ENCODE data around the gene ZCCHC24. TPM values are rescaled to one million over a fixed set of nuclear protein-coding genes. Genes with fewer than 3 reads are reported as not detected.

Gene ZCCHC24
- total RNA-seq, 4 donors from 2014 or later, result 15.6 to 41.1 (median 22.5) TPM

GRCh38 chr10:79375321-79376077, 69.9 kb downstream of the ZCCHC24 start:
- 73% methylated on average over 6 of the region's 6 CpGs; no CpG with 5 or more reads in 1 of the 2 donors for WGBS, 2 donors (ENCODE audit: low coverage in 1 of 2)
- in situ Hi-C loops (cut with MboI; ENCODE audit: low pct_ligation_motif_present in 1 of 4, low pct_unique_long_range_greater_than_20kb in 1 of 4, low sequenced_read_pairs in 3 of 4), result loop anchor here (5.0 to 10.0 kb wide), 3 partner anchors 89 to 99 kb away; no protein-coding TSS in a partner anchor
- DNase-seq, result no peak
- Histone ChIP-seq H3K27me3 (no peaks in the 10 kb centered on the region), H3K4me3 (no peak overlapping the region), H3K4me1 (peaks cover 14 to 28% (median 20%) of the 10 kb centered on the region in 4 donors), H3K9me3 (no peaks in the 10 kb centered on the region), H3K27ac (no peak overlapping the region), H3K36me3 (no peaks in the 10 kb centered on the region)
- intact Hi-C loops (cut with DNase I; ENCODE audit: low total_unique reads), result loop anchor here (2.0 kb wide), 1 partner anchor 91 kb away; no protein-coding TSS in a partner anchor
- no peak for TF ChIP-seq CTCF (IDR thresholded peaks at IDR 0.05)
- no peak for TF ChIP-seq POLR2AphosphoS5 (IDR thresholded peaks at IDR 0.05)
- no peak for TF ChIP-seq POLR2A (IDR thresholded peaks at IDR 0.05)
- TF ChIP-seq EP300 (IDR thresholded peaks at IDR 0.05; ENCODE audit: low read depth), result no peak

GRCh38 chr10:79374312-79375191, 70.9 kb downstream of the ZCCHC24 start:
- in situ Hi-C loops (cut with MboI; ENCODE audit: low pct_ligation_motif_present in 1 of 4, low pct_unique_long_range_greater_than_20kb in 1 of 4, low sequenced_read_pairs in 3 of 4), result loop anchor here (5.0 to 25.0 kb wide), 4 partner anchors 90 to 838 kb away; partner anchors contain the start of gene ANXA11 (in 1 of the 4)
- no peak for TF ChIP-seq POLR2A (IDR thresholded peaks at IDR 0.05)
- TF ChIP-seq CTCF (IDR thresholded peaks at IDR 0.05), result peak; percentile 95 to 99 (median 97)
- DNase-seq, result peak; percentile 84
- intact Hi-C loops (cut with DNase I; ENCODE audit: low total_unique reads), result loop anchor here (2.0 to 5.0 kb wide), 2 partner anchors 92 to 113 kb away; no protein-coding TSS in a partner anchor
- Histone ChIP-seq H3K4me1 (peaks cover 4 to 18% (median 10%) of the 10 kb centered on the region in 4 donors), H3K9me3 (no peaks in the 10 kb centered on the region), H3K36me3 (no peaks in the 10 kb centered on the region), H3K27me3 (no peaks in the 10 kb centered on the region), H3K4me3 (no peak overlapping the region), H3K27ac (no peak overlapping the region)
- WGBS, 2 donors (ENCODE audit: low coverage in 1 of 2), result 10 to 20% methylated on average over 2 to 7 of the region's 7 CpGs

- no peak for TF ChIP-seq CTCF (IDR thresholded peaks at IDR 0.05)
- TF ChIP-seq POLR2A (IDR thresholded peaks at IDR 0.05), result no peak
- no peak for TF ChIP-seq EP300 (IDR thresholded peaks at IDR 0.05; ENCODE audit: low read depth)
- TF ChIP-seq POLR2AphosphoS5 (IDR thresholded peaks at IDR 0.05), result no peak
- H3K4me3 ChIP-seq, result no peak overlapping the region
- intact Hi-C loops (cut with DNase I; ENCODE audit: low total_unique reads) (loop anchor here (5.0 kb wide), 1 partner anchor 114 kb away; no protein-coding TSS in a partner anchor), in situ Hi-C loops (cut with MboI; ENCODE audit: low pct_ligation_motif_present in 1 of 4, low pct_unique_long_range_greater_than_20kb in 1 of 4, low sequenced_read_pairs in 3 of 4) (loop anchor here in 3 of 4 donors (10.0 to 25.0 kb wide), 3 partner anchors 92 to 839 kb away; partner anchors contain the start of gene ANXA11 (in 1 of the 3))
- DNase-seq, result no peak
- H3K4me1 ChIP-seq, result peaks cover 0 to 9% (median 4%) of the 10 kb centered on the region in 4 donors
- WGBS, 2 donors (ENCODE audit: low coverage in 1 of 2), result 85 to 100% methylated on average over 1 to 3 of the region's 4 CpGs
- H3K27ac ChIP-seq, result no peak overlapping the region
- H3K36me3 ChIP-seq, result no peaks in the 10 kb centered on the region
- H3K9me3 ChIP-seq, result no peaks in the 10 kb centered on the region
- no peaks in the 10 kb centered on the region for H3K27me3 ChIP-seq
Measured at GRCh38 chr10:79372871-79373270, 72.6 kb downstream of the ZCCHC24 start.
